Ovary (tissue), 3 donors: ENCODE measurements around the gene RXFP2.

Experiments used
- EP300 ChIP-seq: sonication (generic); formaldehyde crosslinking; IDR thresholded peaks from one replicate; pipeline ENCODE4 v1.6.1; 2017; ENCODE audit warnings: antibody characterized with exemption
- POLR2A ChIP-seq: fragments of 450-650 bp; IDR thresholded peaks from one replicate; pipeline ENCODE4 v1.6.1; 2017; ENCODE audit warnings: antibody characterized with exemption, mild to moderate bottlenecking, moderate library complexity
- TF ChIP-seq, protein P1 (sequence below), 3 donors: fragments of 450-650 bp in 2 of 3; fragments of 200-600 bp in 1 of 3; IDR thresholded peaks; one replicate each; pipeline versions ENCODE4 v1.5.1 to v1.8.0; 2016 to 2022; ENCODE audit warnings: antibody characterized with exemption in 3 of 3, mild to moderate bottlenecking in 1 of 3
- donor health status: DM: no; HTN: no; CAD: no.

DNA sequence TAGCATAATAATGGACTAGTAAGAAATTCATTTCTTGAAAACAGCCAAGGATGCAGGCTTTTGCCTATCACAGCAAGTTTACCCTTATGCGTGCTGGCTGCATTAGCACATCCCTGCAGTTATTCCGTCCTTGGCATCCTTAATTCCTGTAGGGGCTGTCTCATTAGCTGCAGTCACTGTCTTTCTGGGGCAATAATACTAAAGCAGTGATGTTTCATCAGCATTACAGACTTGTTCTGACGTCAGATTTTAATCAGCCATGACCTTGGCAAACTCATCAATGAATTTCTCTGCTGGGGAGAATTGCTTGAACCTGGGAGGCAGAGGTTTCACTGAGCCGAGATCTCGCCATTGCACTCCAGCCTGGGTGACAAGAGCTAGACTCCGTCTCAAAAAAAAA is 103.7 kb downstream of the RXFP2 start:
- TF ChIP-seq, protein P1, sequence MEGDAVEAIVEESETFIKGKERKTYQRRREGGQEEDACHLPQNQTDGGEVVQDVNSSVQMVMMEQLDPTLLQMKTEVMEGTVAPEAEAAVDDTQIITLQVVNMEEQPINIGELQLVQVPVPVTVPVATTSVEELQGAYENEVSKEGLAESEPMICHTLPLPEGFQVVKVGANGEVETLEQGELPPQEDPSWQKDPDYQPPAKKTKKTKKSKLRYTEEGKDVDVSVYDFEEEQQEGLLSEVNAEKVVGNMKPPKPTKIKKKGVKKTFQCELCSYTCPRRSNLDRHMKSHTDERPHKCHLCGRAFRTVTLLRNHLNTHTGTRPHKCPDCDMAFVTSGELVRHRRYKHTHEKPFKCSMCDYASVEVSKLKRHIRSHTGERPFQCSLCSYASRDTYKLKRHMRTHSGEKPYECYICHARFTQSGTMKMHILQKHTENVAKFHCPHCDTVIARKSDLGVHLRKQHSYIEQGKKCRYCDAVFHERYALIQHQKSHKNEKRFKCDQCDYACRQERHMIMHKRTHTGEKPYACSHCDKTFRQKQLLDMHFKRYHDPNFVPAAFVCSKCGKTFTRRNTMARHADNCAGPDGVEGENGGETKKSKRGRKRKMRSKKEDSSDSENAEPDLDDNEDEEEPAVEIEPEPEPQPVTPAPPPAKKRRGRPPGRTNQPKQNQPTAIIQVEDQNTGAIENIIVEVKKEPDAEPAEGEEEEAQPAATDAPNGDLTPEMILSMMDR (IDR thresholded peaks at IDR 0.05) = no peak
- TF ChIP-seq POLR2A = no peak
- TF ChIP-seq EP300 = no peak
